HUES64 (cell line): ENCODE results near the gene WNK3. TPM values are rescaled to one million over a fixed set of nuclear protein-coding genes. Genes with fewer than 3 reads are reported as not detected.
"Not testable (repeated sequence)": the region's sequence is repeated elsewhere in the genome, so short reads cannot be mapped to it uniquely, and the experiment has no call there.

Source experiments
- H3K27ac ChIP-seq: 2 replicates; pipeline ENCODE4 v1.7.0; 2013; ENCODE audit warnings: low read depth, low read length, inconsistent platforms
- H3K27me3 ChIP-seq: 2 replicates; pipeline ENCODE4 v1.6.1; 2013; ENCODE audit warnings: mild to moderate bottlenecking, low read length; ENCODE audit not compliant: insufficient read depth
- H3K36me3 ChIP-seq: 2 replicates; pipeline ENCODE4 v1.6.1; 2013; ENCODE audit warnings: mild to moderate bottlenecking, low read length; ENCODE audit not compliant: insufficient read depth
- H3K4me1 ChIP-seq: 2 replicates; pipeline ENCODE4 v1.6.1; 2013; ENCODE audit warnings: mild to moderate bottlenecking, low read length, moderate library complexity; ENCODE audit not compliant: insufficient read depth
- H3K4me3 ChIP-seq: 2 replicates; pipeline ENCODE4 v1.5.1; 2013; ENCODE audit warnings: mild to moderate bottlenecking, low read length, moderate library complexity
- H3K9ac ChIP-seq: 2 replicates; pipeline ENCODE4 v1.6.1; 2013; ENCODE audit warnings: mild to moderate bottlenecking, low read depth, low read length
- H3K9me3 ChIP-seq: 2 replicates; pipeline ENCODE4 v1.6.1; 2013; ENCODE audit warnings: low read depth, low read length; ENCODE audit not compliant: insufficient read depth
- WGBS: fragments of 150-250, 120-280 bp; methylation state at CpG from one replicate; pipeline ENCODE4 v1.1.7; 2013; ENCODE audit warnings: missing lambda C conversion rate; 5-methylcytosine and 5-hydroxymethylcytosine counted together
- polyA plus RNA-seq, 2 experiments: library from polyadenylated mRNA; stranded (reverse); fragments of 50-300 nt; gene quantifications; one replicate each; pipeline ENCODE4 v1.2.3, GENCODE V29; 2013

WNK3 gene
- 8.4 TPM for polyA plus RNA-seq (2013, experiment 1 of 2)
- 8.2 TPM for polyA plus RNA-seq (2013, experiment 2 of 2)

GRCh38 chrX:54357414-54358377, at the start of gene WNK3:
TSS of gene WNK3 (minus strand) at chrX:54358046.
- Histone ChIP-seq H3K27ac (peak within 1 kb of the TSS; percentile 98), H3K9ac (peak within 1 kb of the TSS; percentile 88), H3K9me3 (no peaks in the 10 kb centered on the region), H3K27me3 (no peaks in the 10 kb centered on the region), H3K4me1 (peaks cover 6% of the 10 kb centered on the region; the same call in 1 of the 2 replicates), H3K4me3 (peak within 1 kb of the TSS; percentile 87), H3K36me3 (no peaks in the 10 kb centered on the region)
- WGBS = under 1% methylated on average over 82 of the region's 88 CpGs

DNA sequence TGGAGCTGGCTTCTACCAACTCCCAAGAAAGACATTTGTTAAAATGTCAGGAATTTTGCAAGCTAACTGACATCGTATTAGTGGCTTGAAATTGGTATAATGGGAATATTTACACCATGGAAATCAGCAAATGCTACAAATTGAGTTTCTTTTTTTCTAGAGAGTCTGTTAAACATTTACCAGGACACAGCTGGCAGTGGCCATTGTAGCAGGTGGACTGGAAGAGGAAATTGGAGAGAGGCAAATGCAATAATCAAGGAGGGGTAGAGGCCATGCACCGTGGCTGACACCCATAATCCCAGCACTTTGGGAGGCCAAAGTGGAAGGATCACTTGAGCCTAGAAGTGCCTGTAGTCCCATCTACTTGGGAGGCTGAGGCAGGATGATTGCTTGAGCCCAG, 49.4 kb upstream of the WNK3 start:
- no peaks in the 10 kb centered on the region for H3K4me1 ChIP-seq
- H3K9me3 ChIP-seq = no peaks in the 10 kb centered on the region
- no peaks in the 10 kb centered on the region for H3K27me3 ChIP-seq
- no peaks in the 10 kb centered on the region for H3K36me3 ChIP-seq
- H3K27ac ChIP-seq = no peak overlapping the region
- 90% methylated on average over 2 of the region's 2 CpGs for WGBS
- H3K9ac ChIP-seq = no peak overlapping the region
- no peak overlapping the region for H3K4me3 ChIP-seq

GRCh38 chrX:54397113-54397512, 39.3 kb upstream of the WNK3 start:
- WGBS = 100% methylated on average over 1 of the region's 1 CpG
- Histone ChIP-seq H3K27ac (no peak overlapping the region), H3K4me3 (no peak overlapping the region), H3K27me3 (no peaks in the 10 kb centered on the region), H3K36me3 (no peaks in the 10 kb centered on the region), H3K9me3 (no peaks in the 10 kb centered on the region), H3K4me1 (no peaks in the 10 kb centered on the region), H3K9ac (no peak overlapping the region)

DNA sequence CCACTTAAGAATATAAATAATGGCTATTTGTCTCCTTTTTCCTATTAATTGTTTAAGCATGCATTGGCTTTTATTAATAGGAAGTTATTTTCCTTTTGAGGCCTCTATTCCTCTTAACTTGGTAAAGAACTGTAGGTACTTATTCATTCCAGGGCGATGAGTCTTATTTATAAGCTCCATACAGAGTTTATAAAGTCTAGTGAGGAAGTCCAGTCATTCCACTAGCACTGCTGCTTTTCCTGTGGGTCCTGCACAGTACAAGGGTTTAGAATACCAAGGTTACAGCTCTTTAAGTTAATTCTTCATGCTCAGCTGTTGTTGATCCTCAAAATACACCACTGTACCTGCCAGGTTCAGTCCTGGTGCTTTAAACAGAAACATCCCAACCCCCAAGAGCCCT, 28.5 kb upstream of the WNK3 start:
- no peak overlapping the region for H3K4me3 ChIP-seq
- no peak overlapping the region for H3K9ac ChIP-seq
- H3K36me3 ChIP-seq = no peaks in the 10 kb centered on the region
- 100% methylated on average over 1 of the region's 1 CpG for WGBS
- no peak overlapping the region for H3K27ac ChIP-seq
- H3K9me3 ChIP-seq = no peaks in the 10 kb centered on the region
- no peaks in the 10 kb centered on the region for H3K27me3 ChIP-seq
- peaks cover 15% of the 10 kb centered on the region for H3K4me1 ChIP-seq

- not testable (repeated sequence) for H3K9ac ChIP-seq, H3K9me3 ChIP-seq, H3K36me3 ChIP-seq, H3K27me3 ChIP-seq, H3K27ac ChIP-seq, H3K4me3 ChIP-seq
- peaks cover 15% of the 10 kb centered on the region for H3K4me1 ChIP-seq
- WGBS = 87% methylated on average over 5 of the region's 5 CpGs
These were observed 26.8 kb upstream of the WNK3 start for GRCh38 chrX:54384661-54385060.

GRCh38 chrX:54359408-54359807, 1.6 kb upstream of the WNK3 start:
- Histone ChIP-seq H3K9me3 (no peaks in the 10 kb centered on the region), H3K4me1 (peaks cover 6% of the 10 kb centered on the region; the same call in 1 of the 2 replicates), H3K4me3 (peak overlapping the region; percentile 87), H3K9ac (peak overlapping the region; percentile 85), H3K27ac (peak overlapping the region; percentile 98; the same call in 1 of the 2 replicates), H3K27me3 (no peaks in the 10 kb centered on the region), H3K36me3 (no peaks in the 10 kb centered on the region)
- WGBS = 61% methylated on average over 3 of the region's 4 CpGs

GRCh38 chrX:54358424-54359211, 772 bp upstream of the WNK3 start:
- H3K9me3 ChIP-seq = no peaks in the 10 kb centered on the region
- H3K4me3 ChIP-seq = peak overlapping the region; percentile 87
- H3K36me3 ChIP-seq = no peaks in the 10 kb centered on the region
- H3K9ac ChIP-seq = peak overlapping the region; percentile 85
- peaks cover 6% of the 10 kb centered on the region; the same call in 1 of the 2 replicates for H3K4me1 ChIP-seq
- no peaks in the 10 kb centered on the region for H3K27me3 ChIP-seq
- H3K27ac ChIP-seq = peak overlapping the region; percentile 98
- under 1% methylated on average over 49 of the region's 54 CpGs for WGBS

GRCh38 chrX:54352677-54353076, 5.2 kb downstream of the WNK3 start:
- Histone ChIP-seq H3K36me3 (no peaks in the 10 kb centered on the region), H3K4me3 (no peak overlapping the region), H3K4me1 (no peaks in the 10 kb centered on the region), H3K27me3 (no peaks in the 10 kb centered on the region), H3K27ac (no peak overlapping the region), H3K9ac (no peak overlapping the region), H3K9me3 (no peaks in the 10 kb centered on the region)
- 100% methylated on average over 1 of the region's 2 CpGs for WGBS

DNA sequence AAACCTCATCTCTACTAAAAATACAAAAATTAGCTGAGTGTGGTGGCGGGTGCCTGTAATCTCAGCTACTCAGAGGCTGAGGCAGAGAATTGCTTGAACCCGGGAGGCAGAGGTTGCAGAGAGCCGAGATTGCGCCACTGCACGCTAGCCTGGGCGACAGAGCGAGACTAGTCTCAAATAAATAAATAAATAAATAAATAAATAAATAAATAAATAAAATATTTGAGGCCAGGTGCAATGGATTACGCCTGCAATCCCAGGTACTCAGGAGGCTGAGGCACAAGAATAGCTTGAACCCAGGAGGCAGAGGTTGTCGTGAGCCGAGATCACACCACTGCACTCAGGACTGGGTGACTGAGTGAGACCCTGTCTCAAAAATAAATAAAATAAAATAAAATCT, 20.5 kb downstream of the WNK3 start:
- not testable (repeated sequence) for H3K27me3 ChIP-seq, H3K27ac ChIP-seq, H3K36me3 ChIP-seq, H3K4me1 ChIP-seq, H3K9ac ChIP-seq, H3K4me3 ChIP-seq, H3K9me3 ChIP-seq
- 94% methylated on average over 7 of the region's 10 CpGs for WGBS

DNA sequence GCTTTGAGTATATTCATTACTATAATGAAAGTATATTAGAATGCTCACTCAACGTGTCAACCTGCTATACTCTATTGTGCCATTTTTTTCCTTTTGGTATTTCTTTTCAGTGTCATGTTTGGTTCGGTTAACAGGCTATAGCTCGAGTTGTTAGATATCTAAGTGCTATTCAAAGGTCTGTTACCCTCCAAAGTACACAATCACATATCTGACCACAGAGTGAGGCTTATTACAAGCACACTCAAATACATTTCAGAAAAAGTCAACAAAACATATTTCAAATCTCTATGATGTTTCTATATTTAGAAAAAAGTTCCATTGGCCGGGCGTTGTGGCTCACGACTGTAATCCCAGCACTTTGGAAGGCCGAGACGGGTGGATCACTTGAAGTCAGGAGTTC, 32.8 kb downstream of the WNK3 start:
- Histone ChIP-seq H3K9me3 (no peaks in the 10 kb centered on the region), H3K27ac (no peak overlapping the region), H3K4me3 (no peak overlapping the region), H3K27me3 (no peaks in the 10 kb centered on the region), H3K36me3 (no peaks in the 10 kb centered on the region), H3K9ac (no peak overlapping the region), H3K4me1 (no peaks in the 10 kb centered on the region)
- WGBS = 96% methylated on average over 7 of the region's 8 CpGs

DNA sequence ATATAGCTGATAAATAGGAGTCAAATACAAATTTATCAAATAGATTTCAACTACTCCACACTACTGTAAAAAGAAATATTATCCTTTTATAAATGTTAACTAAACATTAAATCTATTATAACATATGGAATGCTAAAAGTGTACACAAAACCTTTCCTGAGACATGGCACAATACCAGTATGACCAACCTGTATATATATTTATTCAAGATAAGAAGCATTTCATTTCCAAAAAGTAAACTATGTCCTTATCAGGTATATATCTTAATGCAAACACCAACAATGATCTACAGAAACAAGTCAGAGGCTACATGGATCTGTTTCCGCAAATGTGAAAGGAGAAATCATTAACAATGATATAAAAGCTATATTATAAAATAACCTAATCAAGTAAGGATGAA, 37.8 kb downstream of the WNK3 start:
- no CpG with 5 or more reads among the region's 1 CpG for WGBS
- Histone ChIP-seq H3K4me1 (no peaks in the 10 kb centered on the region), H3K27me3 (no peaks in the 10 kb centered on the region), H3K27ac (no peak overlapping the region), H3K9ac (no peak overlapping the region), H3K36me3 (no peaks in the 10 kb centered on the region), H3K9me3 (no peaks in the 10 kb centered on the region), H3K4me3 (no peak overlapping the region)
